ENCODE data around the gene BAG5.

BAG5 gene

GRCh38 chr14:103563844-103564505, 1.5 kb upstream of the BAG5 start:
- DNase-seq (ENCODE audit: low read depth in 2 of 2) = no peak

GRCh38 chr14:103563226-103563620, 766 bp upstream of the BAG5 start:
- no peak for DNase-seq (ENCODE audit: low read depth in 2 of 2)

DNA sequence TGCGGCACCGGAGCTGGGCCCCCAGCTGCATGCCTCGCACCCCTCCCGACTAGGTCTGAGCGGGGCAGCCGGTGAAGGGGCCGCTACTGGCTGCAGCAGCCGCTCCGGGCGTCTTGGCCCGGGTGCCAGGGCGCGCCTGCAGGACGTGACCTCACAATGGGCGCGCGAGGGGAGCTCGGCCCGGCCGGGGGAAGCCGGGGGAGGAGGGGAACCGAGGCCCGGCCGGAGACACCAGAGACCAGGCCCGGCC, 353 bp downstream of the BAG5 start:
- no peak for DNase-seq (ENCODE audit: low read depth in 2 of 2)

DNA sequence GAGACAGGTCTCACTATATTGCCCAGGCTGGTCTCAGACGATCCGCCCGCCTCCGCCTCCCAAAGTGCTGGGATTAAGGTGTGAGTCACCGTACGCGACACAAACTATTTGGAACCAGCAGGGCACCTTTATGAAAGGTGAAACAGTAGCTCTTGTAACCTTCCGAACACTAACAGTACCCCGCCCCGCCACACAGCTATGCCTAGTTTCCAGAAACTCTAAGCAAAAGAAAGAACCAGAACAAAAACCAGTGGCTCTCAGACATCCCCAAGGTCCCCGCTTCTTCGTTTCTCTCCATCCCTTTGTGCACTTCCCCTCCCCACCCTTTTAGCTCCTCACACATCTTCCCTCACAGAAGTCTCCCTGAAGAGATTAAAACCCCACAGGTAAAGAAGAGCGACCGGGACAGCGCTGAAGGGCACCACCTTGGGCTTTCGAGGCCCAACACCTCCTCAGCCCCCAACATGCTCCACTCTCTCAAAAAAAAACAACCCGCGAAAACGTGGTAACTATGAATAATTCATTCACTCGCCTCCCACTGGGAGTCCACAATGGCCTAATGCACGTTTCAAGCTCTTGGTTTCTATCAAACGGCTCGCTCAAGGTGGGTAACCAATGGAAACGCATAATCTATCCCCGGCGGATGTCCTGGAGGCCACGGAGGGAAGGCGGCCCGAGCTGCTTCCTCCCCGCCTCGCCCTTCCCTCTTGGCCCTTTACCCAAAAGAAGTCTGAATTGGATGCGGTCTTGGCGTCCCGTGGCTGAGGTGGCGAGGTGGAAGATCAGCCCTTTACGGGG, 877 bp downstream of the BAG5 start:
- no peak for DNase-seq (ENCODE audit: low read depth in 2 of 2)

GRCh38 chr14:103560691-103561090, 1.8 kb downstream of the BAG5 start:
- no peak for DNase-seq (ENCODE audit: low read depth in 2 of 2)

- no peak for DNase-seq (ENCODE audit: low read depth in 2 of 2)
Measured at GRCh38 chr14:103559766-103560165, 2.7 kb downstream of the BAG5 start.

GRCh38 chr14:103558071-103558882, 4.2 kb downstream of the BAG5 start:
- no peak for DNase-seq (ENCODE audit: low read depth in 2 of 2)

- no peak for DNase-seq (ENCODE audit: low read depth in 2 of 2)
Measured at GRCh38 chr14:103556946-103557758, 5.3 kb downstream of the BAG5 start.

DNA sequence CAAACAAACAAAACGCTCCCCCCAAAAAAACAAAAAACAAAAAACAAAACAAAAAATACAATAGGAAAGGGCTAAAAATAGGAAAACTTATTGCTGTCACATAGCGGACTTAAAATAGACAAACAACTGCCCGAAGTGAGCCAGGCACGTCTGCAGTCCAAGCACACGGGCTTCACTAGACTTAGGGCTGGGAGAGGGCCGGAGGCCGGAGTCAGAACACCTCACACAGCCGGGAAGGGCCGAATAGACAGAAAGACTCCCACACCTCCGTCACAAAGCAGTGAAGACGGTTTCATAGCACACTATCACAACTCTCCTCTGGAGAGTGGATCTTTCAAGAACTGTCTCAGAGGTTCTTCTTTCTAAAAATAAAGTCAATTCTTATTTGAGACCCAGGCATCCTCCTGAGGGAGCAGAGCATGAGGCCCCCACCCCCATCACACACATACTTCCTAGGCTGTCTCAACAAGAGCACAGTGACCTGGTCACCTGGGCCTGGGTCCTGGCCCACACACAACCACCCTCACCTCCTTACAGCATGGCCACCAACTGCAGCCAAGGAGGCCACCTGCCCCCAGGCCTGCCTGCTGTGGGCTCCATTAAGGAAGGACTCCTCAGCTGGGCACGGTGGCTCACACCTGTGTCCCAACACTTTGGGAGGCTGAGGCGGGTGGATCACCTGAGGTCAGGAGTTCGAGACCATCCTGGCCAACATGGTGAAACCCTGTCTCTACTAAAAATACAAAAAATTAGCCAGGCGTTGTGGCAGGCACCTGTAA, 6.7 kb downstream of the BAG5 start:
- DNase-seq (ENCODE audit: low read depth in 2 of 2) = no peak

GRCh38 chr14:103552846-103553210, 9.6 kb downstream of the BAG5 start:
- no peak for DNase-seq (ENCODE audit: low read depth in 2 of 2)

DNA sequence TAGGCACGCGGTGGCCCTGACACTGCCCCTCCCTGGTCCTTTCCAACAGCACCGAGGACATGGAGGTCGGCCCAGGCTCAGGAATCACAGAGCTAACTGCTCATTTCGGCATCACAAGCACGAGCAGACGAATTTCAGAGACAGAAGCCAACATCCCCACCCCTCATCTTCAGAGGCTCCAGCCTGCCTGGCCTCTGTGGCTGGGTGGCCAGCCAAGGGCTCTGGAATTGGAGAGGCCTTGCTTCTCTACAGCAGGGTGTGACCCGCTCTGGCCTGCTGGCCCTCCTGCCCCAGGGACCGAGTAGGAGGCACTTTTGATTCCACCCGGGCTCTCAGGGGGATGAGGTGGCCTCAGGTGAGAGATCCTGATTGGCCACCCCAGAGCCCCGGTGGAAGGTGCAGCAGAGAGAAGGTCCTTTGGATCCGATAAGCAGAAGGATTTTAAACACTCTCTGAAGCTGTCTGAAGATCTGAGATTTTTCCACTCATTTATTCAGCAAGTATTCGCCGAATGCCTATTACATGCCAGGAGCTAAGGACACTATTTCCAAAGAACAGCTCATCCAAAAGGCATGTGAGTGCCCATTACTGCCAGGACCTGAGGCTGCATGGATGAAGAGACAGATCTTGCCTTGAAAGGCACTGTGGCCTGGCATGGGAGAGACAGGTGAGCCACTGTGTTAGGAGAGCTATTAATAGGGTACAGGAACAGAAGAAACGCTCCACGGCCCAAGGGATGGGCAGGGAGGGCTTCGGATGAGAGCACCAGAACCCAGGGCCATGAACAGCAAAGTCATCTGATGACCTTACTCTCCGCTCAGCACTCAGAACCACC, 10.2 kb downstream of the BAG5 start:
- no peak for DNase-seq (ENCODE audit: low read depth in 2 of 2)

GRCh38 chr14:103551338-103551762, 11.1 kb downstream of the BAG5 start:
- DNase-seq (ENCODE audit: low read depth in 2 of 2) = no peak

DNA sequence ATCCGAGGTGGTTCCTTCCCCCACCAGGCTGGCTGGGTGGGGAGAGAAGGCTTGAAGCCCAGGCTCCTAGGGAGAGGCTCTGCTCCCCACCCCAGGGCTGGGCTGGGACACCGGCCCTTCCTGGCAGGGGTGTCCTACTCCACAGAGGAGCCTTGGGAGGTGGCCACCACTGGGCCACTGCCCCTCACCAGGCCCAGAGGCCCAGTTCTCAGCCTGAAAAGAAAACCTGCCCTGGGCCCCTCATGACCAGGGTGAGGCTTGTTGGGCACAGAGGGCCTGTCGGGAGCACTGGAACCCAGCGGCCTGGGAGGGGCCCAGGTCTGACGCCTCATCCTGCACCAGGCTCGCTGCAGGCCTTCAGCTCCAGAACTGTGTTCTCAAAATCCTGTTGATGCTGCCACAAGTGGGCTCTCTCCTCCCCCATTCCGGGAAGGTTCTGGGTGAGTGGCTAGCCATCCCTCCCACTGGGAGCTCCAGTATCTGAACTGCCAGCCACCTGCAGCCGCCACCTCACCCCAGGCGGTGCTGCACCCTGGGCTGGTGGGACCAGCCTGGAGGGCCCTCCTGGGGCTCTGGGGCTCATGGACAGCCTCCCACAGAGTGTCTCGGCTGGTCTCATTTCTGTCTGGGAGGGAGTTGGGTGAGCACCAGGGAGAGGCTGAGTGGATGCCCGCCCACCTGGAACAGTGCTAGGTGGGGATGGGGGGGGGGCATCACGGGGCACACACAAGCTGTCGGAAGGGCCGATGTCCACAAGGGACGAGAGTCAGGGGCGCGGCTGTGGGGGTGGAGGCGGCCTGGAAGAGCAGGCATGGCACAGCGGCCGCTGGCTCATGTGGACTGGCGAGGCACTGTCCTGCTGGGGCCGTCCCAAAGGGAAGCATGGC, 11.8 kb downstream of the BAG5 start:
- no peak for DNase-seq (ENCODE audit: low read depth in 2 of 2)

- DNase-seq (ENCODE audit: low read depth in 2 of 2) = no peak
Measured at GRCh38 chr14:103549361-103550311, 12.8 kb downstream of the BAG5 start.

DNA sequence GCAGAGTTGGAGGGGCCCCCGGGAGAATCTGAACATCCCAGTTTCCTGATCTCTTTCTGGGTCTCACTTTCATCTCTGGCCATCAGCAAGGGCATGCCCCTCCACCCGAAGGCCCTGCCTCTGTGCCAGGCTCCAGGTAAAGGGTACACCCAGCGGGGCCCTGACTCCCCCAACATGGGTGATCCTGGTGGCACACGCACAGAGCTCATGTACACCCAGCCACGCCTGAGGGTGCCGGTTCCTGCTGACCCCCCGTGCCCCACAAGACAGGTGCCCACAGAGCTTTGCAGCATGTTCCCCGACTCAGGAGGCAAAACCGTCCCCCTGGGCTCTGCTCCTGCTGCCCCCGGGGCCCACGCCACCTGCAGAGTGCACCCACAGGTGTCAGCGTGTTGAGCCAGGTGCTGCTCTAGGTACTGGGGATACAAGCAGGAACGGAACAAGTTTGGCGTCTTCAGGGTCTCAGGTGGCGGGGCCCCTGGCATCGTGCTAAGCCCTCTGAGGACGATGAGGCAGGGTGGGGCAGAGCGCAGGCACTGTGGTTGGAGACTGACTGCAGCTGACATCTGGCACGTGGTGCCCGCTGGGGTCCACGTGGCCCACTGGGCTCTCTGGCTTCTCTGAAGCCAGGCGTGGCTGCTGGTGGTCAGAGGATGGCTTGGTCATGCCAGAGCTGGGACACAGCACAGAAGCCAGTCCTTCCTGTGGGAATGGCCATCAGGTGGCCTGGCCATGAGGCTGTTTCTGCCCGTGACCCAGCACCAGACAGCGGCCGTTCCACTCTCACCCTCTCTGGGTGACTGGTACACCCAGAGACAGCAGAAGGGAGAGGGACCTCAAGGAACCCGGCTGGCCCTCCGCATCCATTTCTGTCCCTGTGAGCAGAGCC, 13.8 kb downstream of the BAG5 start:
- DNase-seq (ENCODE audit: low read depth in 2 of 2) = no peak

DNA sequence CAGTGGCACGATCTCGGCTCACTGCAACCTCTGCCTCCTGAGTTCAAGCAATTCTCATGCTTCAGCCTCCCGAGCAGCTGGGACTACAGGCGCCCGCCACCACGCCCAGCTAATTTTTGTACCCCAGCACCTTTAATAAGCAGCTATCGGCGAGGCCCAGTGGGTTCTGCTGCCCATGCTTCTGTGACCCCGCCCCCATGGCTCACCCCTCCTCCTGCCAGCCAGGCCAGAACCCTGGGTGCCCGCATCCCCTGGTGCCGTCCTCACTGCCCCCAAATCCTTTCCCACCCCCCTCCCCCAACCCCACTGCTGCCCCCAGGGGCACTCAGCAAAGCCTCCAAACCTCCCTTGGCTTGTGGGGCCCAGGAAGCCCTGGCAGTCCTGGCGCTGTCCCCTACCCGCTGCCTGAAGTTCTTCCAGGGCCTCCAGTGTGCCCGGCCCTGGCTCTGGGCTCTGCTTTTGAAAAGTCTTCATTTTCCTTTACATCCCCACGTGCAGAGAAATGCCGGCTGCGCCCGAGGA, 14.5 kb downstream of the BAG5 start:
- no peak for DNase-seq (ENCODE audit: low read depth in 2 of 2)

DNA sequence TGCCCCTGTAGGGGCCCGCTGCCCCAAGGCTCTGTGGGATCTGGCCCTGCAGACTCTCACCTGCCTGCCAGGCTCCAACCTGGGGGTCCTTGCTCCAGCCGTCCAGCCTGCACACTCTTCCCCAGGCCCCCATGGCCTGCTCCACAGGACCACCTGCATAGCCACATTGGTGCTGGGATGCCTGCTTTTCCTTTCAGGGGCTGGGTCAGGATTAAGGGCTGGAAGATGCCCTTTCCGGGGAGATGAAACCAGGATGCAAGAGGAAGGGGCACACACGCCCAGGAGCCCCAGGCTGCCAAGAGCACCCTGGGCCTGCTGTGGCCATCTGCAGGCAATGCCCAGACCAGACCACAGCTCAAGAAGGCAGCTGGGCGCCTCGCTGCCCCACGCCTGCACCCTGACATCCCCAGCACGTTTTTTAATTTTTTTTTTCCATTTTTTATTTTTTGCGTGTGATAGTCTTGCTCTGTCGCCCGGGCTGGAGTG, 15.0 kb downstream of the BAG5 start:
- no peak for DNase-seq (ENCODE audit: low read depth in 2 of 2)
